NCI-H345 (cell line): ENCODE data around the gene RHOD.

Experiments used
- DNase-seq: peaks from one replicate; lab custom pipeline; 2025; lab: John Stamatoyannopoulos, UW

The RHOD gene

GRCh38 chr11:67056267-67057204, at the start of gene RHOD:
RHOD (plus strand) TSS chr11:67056847; CDS start chr11:67056903, 56 bp downstream.
- no peak for DNase-seq

GRCh38 chr11:67007126-67007525, 49.5 kb upstream of the RHOD start:
- no peak for DNase-seq

- DNase-seq: no peak
Observed at GRCh38 chr11:67010296-67010905, 46.2 kb upstream of the RHOD start.

- no peak for DNase-seq
Observed at GRCh38 chr11:67013511-67014045, 43.1 kb upstream of the RHOD start.

- DNase-seq: no peak
Observed at GRCh38 chr11:67014343-67014742, 42.3 kb upstream of the RHOD start.

GRCh38 chr11:67015048-67015447, 41.6 kb upstream of the RHOD start:
- no peak for DNase-seq

- DNase-seq: no peak
Observed at GRCh38 chr11:67016550-67016949, 40.1 kb upstream of the RHOD start.

- no peak for DNase-seq
Observed at GRCh38 chr11:67020949-67021348, 35.7 kb upstream of the RHOD start.

- peak; percentile 79 for DNase-seq
Observed at GRCh38 chr11:67022341-67022933, 34.2 kb upstream of the RHOD start.

- peak; percentile 22 for DNase-seq
Observed at GRCh38 chr11:67022961-67023956, 33.4 kb upstream of the RHOD start, which contains the start of gene SYT12. SYT12 (plus strand) TSS chr11:67023134; CDS start chr11:67030145, 7,011 bp downstream.

GRCh38 chr11:67023957-67024353, 32.7 kb upstream of the RHOD start:
- DNase-seq: no peak

- DNase-seq: no peak
Observed at GRCh38 chr11:67024410-67024809, 32.2 kb upstream of the RHOD start.

- no peak for DNase-seq
Observed at GRCh38 chr11:67024966-67025365, 31.7 kb upstream of the RHOD start.

GRCh38 chr11:67025750-67026149, 30.9 kb upstream of the RHOD start:
- DNase-seq: no peak

GRCh38 chr11:67026941-67027340, 29.7 kb upstream of the RHOD start:
- no peak for DNase-seq

- DNase-seq: no peak
Observed at GRCh38 chr11:67027483-67027930, 29.1 kb upstream of the RHOD start.

- no peak for DNase-seq
Observed at GRCh38 chr11:67027943-67028542, 28.6 kb upstream of the RHOD start.

- DNase-seq: no peak
Observed at GRCh38 chr11:67029146-67029545, 27.5 kb upstream of the RHOD start.

- no peak for DNase-seq
Observed at GRCh38 chr11:67030976-67031375, 25.7 kb upstream of the RHOD start.

- no peak for DNase-seq
Observed at GRCh38 chr11:67031791-67032561, 24.7 kb upstream of the RHOD start.
